Psoas muscle (tissue), 8 donors: ENCODE measurements around the gene RNASE4. TPM values are rescaled to one million over a fixed set of nuclear protein-coding genes. Genes with fewer than 3 reads are reported as not detected.

Experiments
- ATAC-seq, 4 donors: fragments of 200-7000 bp; cut with Tn5 transposase; one replicate each; pipeline ENCODE4 v1.9.1; 2020; ENCODE audit warnings: moderate library complexity in 3 of 4, mild to moderate bottlenecking in 2 of 4
- DNase-seq, 2 donors: peaks; one replicate each; pipeline ENCODE4 v3.0.0-alpha.2; 2020
- H3K27ac ChIP-seq: fragments of 200-600 bp; one replicate; pipeline ENCODE4 v1.8.0; 2022
- H3K27me3 ChIP-seq, 3 donors: fragments of 200-600 bp in 1 of 3; one replicate each; pipeline versions ENCODE4 v1.6.1 to v1.8.0; 2013 to 2022; ENCODE audit warnings: low read length in 2 of 3, mild to moderate bottlenecking in 2 of 3, moderate library complexity in 1 of 3; ENCODE audit not compliant: insufficient read depth in 3 of 3
- H3K36me3 ChIP-seq, 2 donors: fragments of 200-600 bp in 1 of 2; one replicate each; pipeline versions ENCODE4 v1.6.1 to v1.8.0; 2013 to 2022; ENCODE audit warnings: low read depth in 1 of 2, mild to moderate bottlenecking in 1 of 2, moderate library complexity in 1 of 2; ENCODE audit not compliant: insufficient read depth in 1 of 2
- H3K4me1 ChIP-seq: fragments of 200-600 bp; one replicate; pipeline ENCODE4 v1.8.0; 2022
- H3K4me3 ChIP-seq: fragments of 200-600 bp; one replicate; pipeline ENCODE4 v1.8.0; 2022; ENCODE audit warnings: mild to moderate bottlenecking
- H3K9me3 ChIP-seq: fragments of 200-600 bp; one replicate; pipeline ENCODE4 v1.8.0; 2022
- WGBS, 3 donors: extraction: QIAGEN DNeasy Blood & Tissue Kit; methylation state at CpG; one replicate each; pipeline versions ENCODE4 v1.1.6 to v1.1.7; 2013; 5-methylcytosine and 5-hydroxymethylcytosine counted together
- intact Hi-C, 2 donors: fragments of 100-400 bp; cut with DNase I; formaldehyde crosslinking; loops; one replicate each; pipeline versions ENCODE4 v1.11.0 to v1.14.2; 2022
- polyA plus RNA-seq, 3 donors: library from polyadenylated mRNA; stranded (reverse); fragments of 200-250 nt; gene quantifications; one replicate each; pipeline ENCODE4 v1.2.3, GENCODE V29; 2013
- total RNA-seq, 4 donors: library from RNA; stranded (reverse); fragmentation: NEBNext Ultra II Directional in 2 of 4; extraction: Animal tissue kit (Norgen Biotek cat#: 25700) in 2 of 4; gene quantifications; one replicate each; pipeline versions ENCODE4 v1.2.1 to v1.2.4, GENCODE V29; 2021 to 2023
- TF ChIP-seq, protein P1 (sequence below): fragments of 200-600 bp; IDR thresholded peaks from one replicate; pipeline ENCODE4 v1.8.0; 2022; ENCODE audit warnings: antibody characterized with exemption
- donor health status: healthy with polysubstance abuse.
- donor health status: DM: no; HTN: no; CAD: no; lungs with moderate emphysema.
- donor health status: Bipolar disorder and iron deficiency.
- donor health status: healthy.
- donor health status: DM: yes; HTN: yes; CAD: no.
- donor health status: DM: no; HTN: no; CAD: no.
- donor health status: DM: no; HTN: no; CAD: no.
- donor health status: DM: yes; HTN: yes; CAD: no.

Gene RNASE4
- total and polyA plus RNA-seq, 7 donors = 0.77 to 11.1 (median 7.6) TPM

DNA sequence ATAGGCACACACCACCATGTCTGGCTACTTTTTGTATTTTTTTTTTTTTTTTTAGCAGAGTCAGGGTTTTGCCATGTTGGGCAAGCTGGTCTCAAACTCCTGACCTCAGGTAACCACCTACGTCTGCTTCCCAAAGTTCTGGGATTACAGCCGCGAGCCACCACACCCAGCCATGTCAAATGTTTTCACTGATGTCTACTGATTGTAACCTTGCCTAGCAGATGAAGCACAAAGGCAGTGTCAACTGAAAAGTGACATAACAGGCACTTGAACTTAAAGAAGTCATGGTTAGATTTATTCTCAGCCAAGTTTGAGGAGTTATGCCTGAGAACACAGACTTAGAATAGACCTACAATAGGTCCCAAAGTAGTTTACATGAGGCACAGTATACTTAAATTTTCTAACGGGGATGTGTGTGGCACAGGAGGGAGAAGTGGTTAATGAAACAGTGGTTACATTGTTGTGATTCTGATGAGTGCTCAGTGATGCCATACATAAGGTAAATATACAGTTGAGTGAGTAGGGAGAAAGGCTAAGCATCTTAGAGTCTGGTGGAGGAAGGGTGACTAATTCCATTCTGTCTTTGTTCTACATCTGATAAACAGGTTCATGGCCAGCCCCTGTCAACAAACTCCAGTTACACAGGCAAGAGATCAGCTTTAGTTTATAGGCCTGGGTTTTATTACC lies 12.6 kb upstream of the RNASE4 start:
- TF ChIP-seq, protein P1, sequence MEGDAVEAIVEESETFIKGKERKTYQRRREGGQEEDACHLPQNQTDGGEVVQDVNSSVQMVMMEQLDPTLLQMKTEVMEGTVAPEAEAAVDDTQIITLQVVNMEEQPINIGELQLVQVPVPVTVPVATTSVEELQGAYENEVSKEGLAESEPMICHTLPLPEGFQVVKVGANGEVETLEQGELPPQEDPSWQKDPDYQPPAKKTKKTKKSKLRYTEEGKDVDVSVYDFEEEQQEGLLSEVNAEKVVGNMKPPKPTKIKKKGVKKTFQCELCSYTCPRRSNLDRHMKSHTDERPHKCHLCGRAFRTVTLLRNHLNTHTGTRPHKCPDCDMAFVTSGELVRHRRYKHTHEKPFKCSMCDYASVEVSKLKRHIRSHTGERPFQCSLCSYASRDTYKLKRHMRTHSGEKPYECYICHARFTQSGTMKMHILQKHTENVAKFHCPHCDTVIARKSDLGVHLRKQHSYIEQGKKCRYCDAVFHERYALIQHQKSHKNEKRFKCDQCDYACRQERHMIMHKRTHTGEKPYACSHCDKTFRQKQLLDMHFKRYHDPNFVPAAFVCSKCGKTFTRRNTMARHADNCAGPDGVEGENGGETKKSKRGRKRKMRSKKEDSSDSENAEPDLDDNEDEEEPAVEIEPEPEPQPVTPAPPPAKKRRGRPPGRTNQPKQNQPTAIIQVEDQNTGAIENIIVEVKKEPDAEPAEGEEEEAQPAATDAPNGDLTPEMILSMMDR = no peak
- no peak overlapping the region for H3K27ac ChIP-seq
- peaks cover 4 to 21% (median 8%) of the 10 kb centered on the region in 3 donors for H3K27me3 ChIP-seq
- 86 to 91% (median 87%) methylated on average over 4 of the region's 4 CpGs for WGBS, 3 donors
- no peaks in the 10 kb centered on the region for H3K9me3 ChIP-seq
- no peaks in the 10 kb centered on the region for H3K36me3 ChIP-seq
- intact Hi-C loops = loop anchor here in 1 of 2 donors (5.0 kb wide), 1 partner anchor 44 kb away; no protein-coding TSS in a partner anchor
- DNase-seq (no peak), ATAC-seq (no peak)
- H3K4me3 ChIP-seq = no peak overlapping the region
- no peaks in the 10 kb centered on the region for H3K4me1 ChIP-seq

- Histone ChIP-seq H3K9me3 (no peaks in the 10 kb centered on the region), H3K4me1 (peaks cover 6% of the 10 kb centered on the region), H3K27me3 (peaks cover 0 to 14% (median 4%) of the 10 kb centered on the region in 3 donors), H3K27ac (no peak overlapping the region), H3K36me3 (no peaks in the 10 kb centered on the region), H3K4me3 (no peak overlapping the region)
- intact Hi-C loops = no loop called here
- ATAC-seq (no peak), DNase-seq (no peak)
- TF ChIP-seq, protein P1 = no peak
- 67 to 78% (median 76%) methylated on average over 2 of the region's 2 CpGs for WGBS, 3 donors
Measured at GRCh38 chr14:20675669-20676068, 8.7 kb upstream of the RNASE4 start.

DNA sequence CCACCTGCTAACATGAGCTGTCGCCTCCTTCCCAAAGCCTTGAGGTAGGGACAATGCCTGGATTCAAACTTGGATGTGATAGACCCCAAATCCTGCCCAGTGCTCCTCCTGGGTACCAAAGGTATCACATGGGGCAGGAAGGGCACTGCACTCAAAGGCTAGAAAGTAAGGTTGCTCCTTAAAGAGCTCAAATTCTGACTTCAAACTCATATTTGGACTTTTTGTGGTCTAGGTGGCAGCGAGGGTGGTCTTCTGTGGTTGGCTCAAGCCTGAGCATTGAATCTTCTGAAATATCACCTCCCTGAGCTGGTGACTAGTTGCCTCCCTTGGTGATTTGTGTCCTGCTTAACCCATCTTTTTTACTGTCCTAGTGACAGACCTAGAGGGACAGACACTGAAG lies 8.3 kb upstream of the RNASE4 start:
- no peak for ATAC-seq
- H3K27ac ChIP-seq = no peak overlapping the region
- WGBS, 3 donors = 76 to 90% (median 86%) methylated on average over 2 of the region's 2 CpGs
- peaks cover 0 to 14% (median 4%) of the 10 kb centered on the region in 3 donors for H3K27me3 ChIP-seq
- no peak for DNase-seq
- H3K4me1 ChIP-seq = peaks cover 10% of the 10 kb centered on the region
- H3K4me3 ChIP-seq = no peak overlapping the region
- H3K9me3 ChIP-seq = no peaks in the 10 kb centered on the region
- intact Hi-C loops = no loop called here
- no peaks in the 10 kb centered on the region for H3K36me3 ChIP-seq
- TF ChIP-seq, protein P1 = no peak

DNA sequence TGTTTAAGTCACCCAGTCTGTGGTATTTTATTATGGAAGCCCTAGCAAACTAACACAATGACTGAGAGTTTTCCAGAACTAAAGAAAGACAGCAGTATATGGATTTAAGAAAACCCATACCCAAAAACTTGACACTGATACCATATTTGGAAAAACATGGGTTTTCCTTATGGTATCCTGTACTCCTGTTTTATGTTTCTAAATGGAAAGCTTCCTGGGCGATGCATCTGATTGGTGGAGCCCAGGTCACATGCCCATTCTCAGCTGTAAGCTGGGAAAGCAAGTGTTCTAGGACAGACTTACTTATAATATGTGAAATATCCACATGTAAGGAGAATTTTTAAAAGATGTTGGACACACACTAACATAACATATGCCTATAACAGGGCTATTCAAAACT lies 4.5 kb upstream of the RNASE4 start:
- H3K27ac ChIP-seq = no peak overlapping the region
- peaks cover 13% of the 10 kb centered on the region for H3K4me1 ChIP-seq
- ATAC-seq (no peak), DNase-seq (no peak)
- intact Hi-C loops = loop anchor here (5.0 to 10.0 kb wide), 7 partner anchors 48 to 425 kb away; partner anchors contain the start of genes APEX1 (in 1 of the 2), CCNB1IP1 (in 1 of the 2), PIP4P1 (in 1 of the 2) and PNP (in 1 of the 2)
- H3K36me3 ChIP-seq = no peaks in the 10 kb centered on the region
- TF ChIP-seq, protein P1 = no peak
- no peaks in the 10 kb centered on the region for H3K27me3 ChIP-seq
- no peaks in the 10 kb centered on the region for H3K9me3 ChIP-seq
- 87 to 95% (median 91%) methylated on average over 1 of the region's 1 CpG for WGBS, 3 donors
- peak overlapping the region; percentile 89 for H3K4me3 ChIP-seq
